Choroid plexus epithelial cell (primary cell): ENCODE measurements around the gene TMEM258.

ENCODE experiments used
- DNase-seq: peaks from one replicate; pipeline ENCODE4 v3.0.0-alpha.2; 2010; ENCODE audit warnings: low read depth
- H3K4me3 ChIP-seq: 2 replicates; pipeline ENCODE4 v1.5.1; 2011; ENCODE audit warnings: low read depth, mild to moderate bottlenecking, control low read depth, low read length, moderate library complexity
- CTCF ChIP-seq: conservative IDR thresholded peaks from 2 replicates; pipeline ENCODE4 v1.5.1; 2011; ENCODE audit warnings: low read depth, mild to moderate bottlenecking, control low read depth, inconsistent platforms, low read length, moderate library complexity

TMEM258 gene

GRCh38 chr11:61830237-61831105 is 38.1 kb upstream of the TMEM258 start:
- peak overlapping the region; percentile 67 for H3K4me3 ChIP-seq
- no peak for TF ChIP-seq CTCF
- DNase-seq: peak; percentile 67

GRCh38 chr11:61829806-61830205 is 37.4 kb upstream of the TMEM258 start:
- no peak for TF ChIP-seq CTCF
- DNase-seq: no peak
- H3K4me3 ChIP-seq: peak overlapping the region; percentile 67

GRCh38 chr11:61828629-61829407 is 36.4 kb upstream of the TMEM258 start:
- TF ChIP-seq CTCF: peak; percentile 55
- peak; percentile 58 for DNase-seq
- peak overlapping the region; percentile 67 for H3K4me3 ChIP-seq

GRCh38 chr11:61828379-61828628 is 35.9 kb upstream of the TMEM258 start:
- no peak for DNase-seq
- H3K4me3 ChIP-seq: peak overlapping the region; percentile 67
- TF ChIP-seq CTCF: no peak

GRCh38 chr11:61827571-61828378 is 35.4 kb upstream of the TMEM258 start, which contains the start of gene FADS2:
FADS2 (plus strand) TSS chr11:61828300; CDS start chr11:61828391, 91 bp downstream.
- peak; percentile 94 for DNase-seq
- no peak for TF ChIP-seq CTCF

GRCh38 chr11:61826930-61827570 is 34.7 kb upstream of the TMEM258 start:
- peak; percentile 38 for DNase-seq
- no peak for TF ChIP-seq CTCF
- H3K4me3 ChIP-seq: peak overlapping the region; percentile 67

More at GRCh38 chr11:61827571-61828378, 35.4 kb upstream of the TMEM258 start, which contains the start of gene FADS2:
- peak within 1 kb of the TSS; percentile 67 for H3K4me3 ChIP-seq
